HEK293T (cell line): ENCODE measurements around the gene CLCF1.

Experiments used
- ARNT ChIP-seq: fragments of 450-650 bp; IDR thresholded peaks from 2 replicates; pipeline ENCODE4 v1.6.1; 2017; ENCODE audit warnings: mild to moderate bottlenecking
- CTBP1 ChIP-seq: fragments of 450-650 bp; IDR thresholded peaks from 2 replicates; pipeline ENCODE4 v1.6.1; 2016; ENCODE audit warnings: borderline replicate concordance
- FOXA1 ChIP-seq: fragments of 450-650 bp; IDR thresholded peaks from 2 replicates; pipeline ENCODE4 v1.6.1; 2016; ENCODE audit warnings: mild to moderate bottlenecking
- FOXM1 ChIP-seq: fragments of 450-650 bp; IDR thresholded peaks from 2 replicates; pipeline ENCODE4 v1.6.1; 2017; ENCODE audit warnings: mild to moderate bottlenecking, borderline replicate concordance
- NFRKB ChIP-seq: fragments of 450-650 bp; IDR thresholded peaks from 2 replicates; pipeline ENCODE4 v1.6.1; 2016; ENCODE audit warnings: mild to moderate bottlenecking, moderate library complexity
- SP1 ChIP-seq: fragments of 450-650 bp; IDR thresholded peaks from 2 replicates; pipeline ENCODE4 v1.6.1; 2017

GRCh38 chr11:67406969-67407687, 33.7 kb upstream of the CLCF1 start:
- TF ChIP-seq FOXA1 (no peak), ARNT (no peak), FOXM1 (no peak), SP1 (no peak), NFRKB (no peak), CTBP1 (no peak)
